IPS-18c (cell line): ENCODE measurements around the gene MYO1E.

Experiments
- H3K4me3 ChIP-seq: 2 replicates; pipeline ENCODE4 v1.7.0; 2013; ENCODE audit warnings: low read depth, mild to moderate bottlenecking, low read length, moderate library complexity; ENCODE audit not compliant: insufficient read depth
- H3K9me3 ChIP-seq: one replicate; pipeline ENCODE4 v1.6.1; 2013; ENCODE audit warnings: mild to moderate bottlenecking, low read length, moderate library complexity; ENCODE audit not compliant: control insufficient read depth, insufficient read depth

Gene MYO1E

DNA sequence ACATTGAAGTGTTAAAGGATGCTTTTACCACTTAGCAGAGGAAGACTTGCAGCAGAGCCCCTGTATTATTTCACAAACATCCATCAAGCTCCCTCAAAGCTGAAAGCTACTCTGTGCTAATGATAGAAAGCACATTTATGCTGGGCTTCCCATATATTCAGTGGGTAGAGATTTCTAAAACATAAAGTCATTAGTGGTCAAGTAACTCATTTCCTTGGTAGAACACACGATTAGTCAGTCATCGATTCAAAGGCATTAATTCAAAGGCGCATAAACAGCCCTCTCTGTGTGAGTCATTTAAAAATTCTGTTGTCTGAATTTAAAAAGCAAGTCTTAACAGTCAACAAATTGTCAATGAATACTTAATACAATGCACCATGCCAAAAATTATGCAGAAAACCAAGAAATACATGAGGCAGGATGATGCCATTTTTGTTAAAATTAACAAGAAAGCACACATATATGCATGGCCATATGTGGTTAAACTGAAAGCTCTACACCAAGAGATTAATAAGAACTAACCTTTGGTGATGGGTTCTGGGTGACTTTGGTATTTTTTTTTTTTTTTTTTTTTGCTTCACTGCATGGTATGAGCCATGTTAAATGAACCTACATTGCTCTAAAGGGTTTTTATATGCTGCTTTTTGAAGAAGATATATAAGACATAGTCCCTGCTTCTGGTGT, 104.4 kb downstream of the MYO1E start:
- H3K9me3 ChIP-seq = no peaks in the 10 kb centered on the region
- H3K4me3 ChIP-seq = no peak overlapping the region

DNA sequence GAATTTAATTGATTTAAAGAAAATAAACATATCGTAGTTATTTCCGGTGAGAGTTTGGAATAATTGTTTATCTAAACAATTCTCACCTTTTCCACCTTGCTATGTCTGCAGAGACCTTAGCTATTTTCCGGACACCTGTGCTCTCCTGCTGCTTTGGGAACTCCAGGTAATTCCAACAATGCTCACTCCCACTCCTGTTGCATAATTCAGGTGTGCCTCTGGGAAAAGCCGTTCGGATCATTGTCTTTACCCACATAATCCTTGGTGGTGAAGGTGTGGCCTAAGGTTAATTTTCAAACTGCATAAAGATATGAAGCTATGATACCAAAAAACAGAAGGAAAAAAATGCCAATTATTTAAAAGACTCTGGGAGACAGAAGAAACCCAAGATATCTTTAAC, 106.6 kb downstream of the MYO1E start:
- no peak overlapping the region for H3K4me3 ChIP-seq
- H3K9me3 ChIP-seq = no peaks in the 10 kb centered on the region

GRCh38 chr15:59262316-59262715, 110.4 kb downstream of the MYO1E start:
- no peaks in the 10 kb centered on the region for H3K9me3 ChIP-seq
- no peak overlapping the region for H3K4me3 ChIP-seq

- Histone ChIP-seq H3K9me3 (no peaks in the 10 kb centered on the region), H3K4me3 (no peak overlapping the region)
Measured at GRCh38 chr15:59260090-59260489, 112.6 kb downstream of the MYO1E start.

DNA sequence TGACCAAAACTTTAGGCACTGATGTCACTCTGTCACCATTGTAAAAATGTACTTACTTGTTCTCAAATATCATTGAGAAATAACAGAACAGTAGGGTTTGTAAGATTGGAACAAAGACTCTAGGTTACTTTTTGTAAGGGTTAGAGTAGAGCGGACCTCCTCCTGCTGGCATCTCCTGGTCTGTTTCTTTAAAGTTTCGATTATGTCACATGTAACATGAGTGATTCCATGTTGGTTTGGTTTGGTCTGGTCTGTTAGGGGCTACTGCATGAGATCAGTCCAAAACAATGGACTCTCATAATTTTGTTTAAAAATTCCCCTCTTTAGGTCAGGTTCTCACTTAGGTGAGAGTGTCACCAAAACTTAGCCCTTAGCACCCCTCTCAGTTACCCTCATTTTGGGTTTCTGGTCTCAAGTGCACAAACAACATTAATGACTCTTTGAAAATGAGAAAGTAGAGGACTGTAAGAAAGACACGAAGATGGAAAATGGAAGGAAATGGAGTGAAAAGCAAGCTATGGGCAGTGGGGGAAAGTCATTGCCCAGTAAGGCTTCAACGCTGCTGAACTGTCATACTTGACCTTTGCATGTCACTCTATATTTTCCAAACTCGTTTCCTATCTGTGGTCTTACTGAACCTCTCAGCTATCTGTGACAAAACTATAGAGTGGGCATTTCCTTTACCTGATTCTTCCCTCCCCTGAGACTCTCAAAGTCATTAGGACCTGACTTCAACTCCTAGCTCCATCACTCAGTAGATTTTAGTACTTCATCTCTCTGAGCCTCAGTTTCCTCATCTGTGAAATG, 113.3 kb downstream of the MYO1E start:
- Histone ChIP-seq H3K4me3 (no peak overlapping the region), H3K9me3 (no peaks in the 10 kb centered on the region)

- H3K4me3 ChIP-seq = no peak overlapping the region
- no peaks in the 10 kb centered on the region for H3K9me3 ChIP-seq
Measured at GRCh38 chr15:59258317-59258716, 114.4 kb downstream of the MYO1E start.

DNA sequence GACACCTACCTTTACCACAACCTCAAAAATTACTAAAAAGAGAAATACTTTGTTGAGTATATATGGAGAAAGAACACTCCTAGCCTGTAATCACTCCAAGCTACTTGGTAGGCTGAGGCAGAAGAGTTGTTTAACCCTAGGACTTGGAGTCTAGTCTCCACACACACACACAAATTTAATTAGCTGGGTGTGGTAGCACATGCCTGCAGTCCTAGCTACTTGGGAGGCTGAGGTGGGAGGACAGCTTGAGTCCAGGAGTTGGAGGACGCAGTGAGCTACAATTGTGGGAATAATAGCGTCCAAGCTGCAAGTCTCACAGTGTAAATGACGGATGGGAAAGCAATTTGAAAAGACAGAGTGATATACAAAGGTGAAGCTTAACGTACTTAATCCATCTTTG, 115.5 kb downstream of the MYO1E start:
- H3K9me3 ChIP-seq = no peaks in the 10 kb centered on the region
- no peak overlapping the region for H3K4me3 ChIP-seq

GRCh38 chr15:59256482-59256881, 116.2 kb downstream of the MYO1E start:
- H3K9me3 ChIP-seq = no peaks in the 10 kb centered on the region

GRCh38 chr15:59255680-59256336, 116.9 kb downstream of the MYO1E start:
- no peaks in the 10 kb centered on the region for H3K9me3 ChIP-seq
- H3K4me3 ChIP-seq = no peak overlapping the region

More at GRCh38 chr15:59256482-59256881, 116.2 kb downstream of the MYO1E start:
- no peak overlapping the region for H3K4me3 ChIP-seq

DNA sequence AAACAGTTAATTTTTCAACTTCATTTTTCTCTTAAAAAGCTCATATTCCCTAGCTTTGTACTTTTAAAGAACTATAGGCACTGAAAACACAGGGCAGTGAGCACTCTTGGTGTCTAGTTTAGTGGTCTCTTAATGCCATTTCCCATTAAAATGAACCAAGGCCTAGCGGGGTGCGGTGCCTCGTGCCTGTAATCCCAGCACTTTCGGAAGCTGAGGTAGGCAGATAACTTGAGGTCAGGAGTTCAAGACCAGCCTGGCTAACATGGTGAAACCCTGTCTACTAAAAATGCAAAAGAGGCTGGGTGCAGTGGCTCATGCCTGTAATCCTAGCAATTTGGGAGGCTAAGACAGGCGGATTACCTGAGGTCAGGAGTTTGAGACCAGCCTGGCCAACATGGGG, 120.5 kb downstream of the MYO1E start:
- Histone ChIP-seq H3K4me3 (no peak overlapping the region), H3K9me3 (no peaks in the 10 kb centered on the region)

- Histone ChIP-seq H3K9me3 (no peaks in the 10 kb centered on the region), H3K4me3 (no peak overlapping the region)
Measured at GRCh38 chr15:59251001-59251845, 121.4 kb downstream of the MYO1E start.

DNA sequence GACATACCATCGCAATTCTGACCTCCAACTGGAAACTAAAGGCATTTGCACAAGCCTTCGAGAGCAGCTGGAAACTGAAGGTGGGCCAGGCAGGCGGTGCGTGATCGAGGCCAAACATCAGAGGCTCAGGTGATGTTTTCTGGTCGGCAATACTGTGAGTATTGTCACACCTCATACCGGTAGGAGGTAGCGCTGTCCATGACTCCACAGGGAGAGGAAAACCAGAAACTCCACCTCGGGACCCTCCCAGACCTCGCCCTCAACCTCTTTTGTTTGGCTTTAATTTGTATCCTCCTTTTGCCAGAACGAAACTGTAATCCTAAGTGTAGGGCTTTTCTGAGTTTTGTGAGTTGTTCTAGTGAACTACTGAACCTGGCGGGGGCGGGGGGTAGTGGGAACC, 122.4 kb downstream of the MYO1E start:
- no peak overlapping the region for H3K4me3 ChIP-seq

GRCh38 chr15:59249816-59250215, 122.9 kb downstream of the MYO1E start:
- no peaks in the 10 kb centered on the region for H3K9me3 ChIP-seq

More for the DNA sequence above, 122.4 kb downstream of the MYO1E start:
- H3K9me3 ChIP-seq = no peaks in the 10 kb centered on the region

DNA sequence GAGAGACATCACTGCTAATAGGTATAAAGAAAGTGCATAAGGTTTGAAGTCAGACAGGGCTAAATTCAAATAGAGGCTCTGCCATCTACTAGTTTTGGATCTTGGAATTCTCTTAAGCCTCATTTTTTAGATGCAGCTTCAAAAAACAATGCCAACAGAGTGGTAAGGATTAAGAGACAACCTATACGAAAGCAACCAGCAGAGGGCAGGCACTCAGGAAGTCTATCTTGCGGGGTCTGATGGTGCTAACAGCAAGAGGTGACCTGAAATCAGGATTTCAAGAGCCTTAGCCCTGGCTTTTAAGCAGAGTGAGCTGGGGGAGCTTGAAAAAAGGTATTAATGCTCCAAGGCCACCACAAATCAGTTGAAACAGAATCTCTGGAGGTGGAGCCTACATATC, 125.3 kb downstream of the MYO1E start:
- no peak overlapping the region for H3K4me3 ChIP-seq
- no peaks in the 10 kb centered on the region for H3K9me3 ChIP-seq

More at GRCh38 chr15:59249816-59250215, 122.9 kb downstream of the MYO1E start:
- H3K4me3 ChIP-seq = no peak overlapping the region

- H3K4me3 ChIP-seq = no peak overlapping the region
- H3K9me3 ChIP-seq = no peaks in the 10 kb centered on the region
Measured at GRCh38 chr15:59245559-59245958, 127.1 kb downstream of the MYO1E start.

DNA sequence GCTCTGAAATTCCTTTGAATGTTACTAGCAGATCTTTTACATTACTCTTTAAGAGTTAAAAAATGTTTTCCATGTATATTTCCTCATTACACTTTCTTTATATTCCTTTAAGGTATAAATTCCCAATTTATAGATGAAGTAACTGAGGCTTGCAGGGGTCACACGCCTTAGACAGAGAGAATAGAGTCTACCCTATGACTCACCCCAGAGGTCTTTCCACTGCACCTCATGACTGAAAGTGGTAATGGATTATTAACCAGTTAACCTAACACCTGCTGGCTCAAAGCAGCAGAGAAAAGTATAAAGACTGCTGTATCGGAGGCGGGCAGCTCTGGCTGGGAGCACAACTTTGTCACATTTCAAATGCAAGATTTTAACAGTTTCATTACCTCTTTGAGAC, 128.3 kb downstream of the MYO1E start:
- no peaks in the 10 kb centered on the region for H3K9me3 ChIP-seq
- H3K4me3 ChIP-seq = no peak overlapping the region

GRCh38 chr15:59243622-59244021, 129.0 kb downstream of the MYO1E start:
- Histone ChIP-seq H3K9me3 (no peaks in the 10 kb centered on the region), H3K4me3 (no peak overlapping the region)
